AG09319 (cell line): ENCODE data around the gene RASA1.

Experiments
- DNase-seq: peaks from one replicate; pipeline ENCODE4 v3.0.0-alpha.2; 2010; ENCODE audit warnings: low read depth; ENCODE audit errors: extremely low read depth
- TF ChIP-seq, protein P1 (sequence below): IDR thresholded peaks from 2 replicates; pipeline ENCODE4 v1.5.1; 2011; ENCODE audit warnings: low read depth, mild to moderate bottlenecking, inconsistent platforms, low read length, moderate library complexity

The RASA1 gene

DNA sequence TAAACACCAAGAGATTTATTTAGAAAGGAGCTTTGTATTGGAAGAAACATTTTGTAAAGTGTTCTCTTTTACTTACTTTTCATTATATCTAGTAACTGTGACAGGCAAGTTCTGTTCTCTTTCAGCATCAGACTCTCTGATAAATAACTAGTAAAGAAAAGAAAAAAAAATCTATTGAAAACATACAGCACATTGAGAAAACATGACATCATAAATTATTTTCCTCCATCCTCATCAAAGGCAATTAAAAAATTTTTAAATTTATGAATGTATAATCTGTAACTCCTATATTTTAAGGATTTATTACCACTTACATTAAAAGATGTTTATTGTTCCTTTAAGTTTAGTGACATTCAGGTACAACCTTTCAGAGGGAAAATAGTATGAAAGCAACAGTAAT is 133.9 kb downstream of the RASA1 start:
- TF ChIP-seq, protein P1, sequence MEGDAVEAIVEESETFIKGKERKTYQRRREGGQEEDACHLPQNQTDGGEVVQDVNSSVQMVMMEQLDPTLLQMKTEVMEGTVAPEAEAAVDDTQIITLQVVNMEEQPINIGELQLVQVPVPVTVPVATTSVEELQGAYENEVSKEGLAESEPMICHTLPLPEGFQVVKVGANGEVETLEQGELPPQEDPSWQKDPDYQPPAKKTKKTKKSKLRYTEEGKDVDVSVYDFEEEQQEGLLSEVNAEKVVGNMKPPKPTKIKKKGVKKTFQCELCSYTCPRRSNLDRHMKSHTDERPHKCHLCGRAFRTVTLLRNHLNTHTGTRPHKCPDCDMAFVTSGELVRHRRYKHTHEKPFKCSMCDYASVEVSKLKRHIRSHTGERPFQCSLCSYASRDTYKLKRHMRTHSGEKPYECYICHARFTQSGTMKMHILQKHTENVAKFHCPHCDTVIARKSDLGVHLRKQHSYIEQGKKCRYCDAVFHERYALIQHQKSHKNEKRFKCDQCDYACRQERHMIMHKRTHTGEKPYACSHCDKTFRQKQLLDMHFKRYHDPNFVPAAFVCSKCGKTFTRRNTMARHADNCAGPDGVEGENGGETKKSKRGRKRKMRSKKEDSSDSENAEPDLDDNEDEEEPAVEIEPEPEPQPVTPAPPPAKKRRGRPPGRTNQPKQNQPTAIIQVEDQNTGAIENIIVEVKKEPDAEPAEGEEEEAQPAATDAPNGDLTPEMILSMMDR, result no peak
- no peak for DNase-seq

DNA sequence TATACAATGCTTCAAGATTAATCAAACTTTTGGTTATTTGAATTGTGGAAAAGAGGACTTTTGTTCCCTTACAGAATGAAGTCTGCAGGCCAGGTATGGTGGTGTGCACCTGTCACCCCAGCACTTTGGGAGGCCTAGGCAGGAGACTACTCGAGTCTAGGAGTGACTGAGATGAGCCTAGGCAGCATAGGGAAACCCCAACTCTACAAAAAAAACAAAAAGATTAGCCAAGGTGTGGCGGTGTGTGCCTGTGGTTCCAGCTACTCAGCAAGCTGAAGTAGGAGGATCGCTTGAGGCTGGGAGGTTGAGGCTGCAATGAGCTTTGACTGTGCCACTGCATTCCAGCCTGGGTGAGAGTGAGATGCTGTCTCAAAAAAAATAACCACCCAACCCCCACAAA is 135.7 kb downstream of the RASA1 start:
- TF ChIP-seq, protein P1, result no peak
- no peak for DNase-seq

DNA sequence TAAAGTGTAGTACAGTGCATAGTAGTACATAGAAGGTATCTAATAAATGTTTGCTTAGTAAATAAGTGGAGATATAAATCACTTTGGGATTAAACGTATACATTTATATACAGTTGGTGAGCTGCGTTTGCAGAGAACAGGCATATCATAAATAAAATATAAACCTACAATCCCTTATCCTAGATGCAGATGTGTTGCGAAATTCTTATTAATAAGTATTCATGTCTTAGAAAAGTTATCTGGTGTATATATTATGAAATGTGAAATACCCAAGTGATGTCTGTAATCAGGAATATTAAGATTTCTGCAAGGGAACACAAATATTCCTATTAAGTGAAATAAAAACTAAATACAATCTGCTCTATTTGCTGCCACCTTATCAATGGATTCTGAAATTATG is 136.2 kb downstream of the RASA1 start:
- TF ChIP-seq, protein P1, result no peak
- no peak for DNase-seq

DNA sequence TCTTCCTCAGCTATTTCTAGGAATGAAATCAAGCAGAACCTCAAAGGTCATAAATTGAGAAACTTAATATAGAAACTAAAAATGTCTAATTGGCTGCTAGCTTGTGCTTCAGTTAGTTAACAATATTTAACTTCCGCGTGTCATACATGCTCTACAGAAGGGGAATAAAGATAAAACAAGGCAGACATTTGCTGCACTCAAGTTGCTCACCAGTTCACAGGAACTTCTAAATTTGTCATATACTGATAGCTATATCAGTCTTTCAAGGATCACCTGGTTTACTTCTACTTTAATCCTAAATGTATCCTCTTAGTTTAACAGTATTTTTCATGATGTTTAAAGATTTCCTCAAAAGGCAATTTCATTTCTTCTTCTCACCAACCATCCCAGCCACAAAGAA is 136.7 kb downstream of the RASA1 start:
- DNase-seq, result no peak
- TF ChIP-seq, protein P1, result no peak

DNA sequence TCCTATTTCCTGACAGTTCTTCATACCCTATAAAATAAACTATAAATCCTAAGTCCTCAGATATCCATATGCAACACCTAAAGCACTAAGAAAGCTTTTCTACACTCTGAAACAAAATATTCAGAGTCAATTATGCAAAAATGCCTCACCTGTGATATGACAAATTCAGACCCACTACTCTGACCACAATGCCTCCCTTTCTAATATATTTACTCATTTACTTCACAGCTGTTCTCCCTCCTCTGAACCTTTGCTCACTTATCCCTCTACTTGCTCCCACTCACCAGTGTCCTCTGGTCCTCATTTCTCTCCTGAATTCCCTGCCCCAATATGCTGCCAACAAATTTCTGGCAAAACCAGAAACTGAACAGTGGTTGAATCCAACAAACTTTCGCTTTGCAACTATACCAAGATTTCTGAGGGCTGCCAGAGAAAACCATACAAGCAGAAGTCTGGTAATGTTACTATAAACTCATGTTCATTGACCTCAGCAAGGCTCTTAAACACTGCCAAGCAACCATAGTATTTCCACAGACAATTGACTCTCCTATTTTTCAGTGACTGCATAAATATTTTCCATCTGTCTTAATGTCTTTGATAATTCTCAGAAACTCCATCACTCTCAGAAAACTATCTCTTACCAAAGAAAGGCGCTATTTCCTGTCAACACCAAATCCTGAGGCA is 137.9 kb downstream of the RASA1 start:
- no peak for DNase-seq
- TF ChIP-seq, protein P1, result no peak

DNA sequence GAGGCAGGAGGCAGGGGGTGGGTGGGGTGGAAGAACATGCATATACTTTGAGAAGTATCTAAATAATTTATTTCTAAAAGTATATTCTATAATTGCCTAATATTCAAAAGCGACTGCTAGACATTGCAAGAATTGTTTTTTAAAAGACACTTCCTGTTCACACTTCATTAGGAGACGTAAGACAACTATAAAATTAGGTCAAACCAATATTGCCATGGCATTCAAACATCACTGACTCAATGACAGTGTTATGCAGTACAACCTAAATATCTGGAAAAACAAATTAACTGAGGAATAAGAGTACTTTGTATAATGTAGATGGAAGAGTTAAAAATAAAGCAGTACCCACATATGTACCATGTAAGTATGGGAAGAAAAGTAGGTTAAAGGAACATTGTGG is 140.5 kb downstream of the RASA1 start:
- no peak for DNase-seq
- TF ChIP-seq, protein P1, result no peak

DNA sequence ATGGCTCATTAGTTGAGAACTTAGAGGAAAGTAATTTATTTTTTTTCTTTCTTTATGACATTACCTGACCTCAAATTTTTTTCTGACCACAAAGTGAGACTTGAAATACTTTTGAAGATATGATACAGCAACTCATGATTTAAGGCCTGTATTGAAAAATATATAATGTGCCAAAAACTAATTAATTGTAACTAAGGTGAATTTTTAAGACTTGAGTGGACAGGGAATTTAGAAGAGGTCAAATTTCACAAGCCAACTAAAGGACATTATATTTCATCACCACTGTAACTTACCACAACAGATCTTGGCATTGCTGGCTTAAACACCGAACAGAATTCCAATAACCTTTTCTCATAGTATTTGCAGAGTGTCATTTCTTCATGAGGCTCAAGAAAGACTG is 143.2 kb downstream of the RASA1 start:
- DNase-seq, result no peak

More for the DNA sequence above, 143.2 kb downstream of the RASA1 start:
- TF ChIP-seq, protein P1, result no peak
